MCF 10A (cell line): ENCODE measurements around the gene EOLA1. TPM values are rescaled to one million over a fixed set of nuclear protein-coding genes. Genes with fewer than 3 reads are reported as not detected.

ENCODE experiments used
- total RNA-seq: library from RNA; stranded (reverse); gene quantifications from 2 replicates; pipeline ENCODE4 v1.2.3, GENCODE V29; 2022

Gene EOLA1
- total RNA-seq, 1 experiment from 2014 or later: 18.2 TPM

Other genes starting within 250 kb of the EOLA1 start
- gene IDS, start 35.7 kb upstream of the EOLA1 start, total RNA-seq: 29.9 and 40.2 TPM in 2 replicates
- not detected in 2 replicates for gene HSFX3, start 8.9 kb downstream of the EOLA1 start, total RNA-seq
- not detected in 2 replicates for gene MAGEA9B, start 46.4 kb downstream of the EOLA1 start, total RNA-seq
- 0.82 TPM in 1 of 2 replicates, not detected in the other for gene HSFX2, start 54.3 kb downstream of the EOLA1 start, total RNA-seq
- 14.7 and 15.5 TPM in 2 replicates for gene TMEM185A, start 90.8 kb downstream of the EOLA1 start, total RNA-seq
- gene MAGEA11, start 171.0 kb downstream of the EOLA1 start, total RNA-seq: not detected in 2 replicates
- gene HSFX1, start 233.1 kb downstream of the EOLA1 start, total RNA-seq: 0.61 TPM in 1 of 2 replicates, not detected in the other
- gene MAGEA9, start 240.9 kb downstream of the EOLA1 start, total RNA-seq: not detected in 2 replicates